ENCODE measurements around the gene CAVIN4. TPM values are rescaled to one million over a fixed set of nuclear protein-coding genes. Genes with fewer than 3 reads are reported as not detected.

CAVIN4 gene
- total and polyA plus RNA-seq, 9 of the 15 experiments (the other 6 are each of a cell fraction or from before 2014, with no cell fraction given), result 0.06 to 0.29 (median 0.18) TPM

- Histone ChIP-seq H3K79me2 (ENCODE audit: control insufficient read depth, insufficient read depth, low read length) (no peaks in the 10 kb centered on the region), H4K20me1 (replicated peaks; ENCODE audit: control insufficient read depth, insufficient read depth, low read length) (no peaks in the 10 kb centered on the region), H3K9ac (ENCODE audit: insufficient read depth in 1 of 2, low read depth in 2 of 2, low read length in 2 of 2) (no peak overlapping the region), H2AFZ (ENCODE audit: low read depth, low read length) (no peak overlapping the region), H3K27me3 (ENCODE audit: control insufficient read depth in 2 of 2, insufficient read depth in 2 of 2, low read length in 2 of 2) (no peaks in the 10 kb centered on the region), H3K4me3 (no peak overlapping the region), H3K27ac (ENCODE audit: extremely low read depth, low read depth, low read length) (no peak overlapping the region), H3K4me1 (replicated peaks in 1 of 2; ENCODE audit: control insufficient read depth in 2 of 2, insufficient read depth in 2 of 2, low read length in 2 of 2) (peaks cover 6% of the 10 kb centered on the region in 2 experiments; a peak in 3 of 5 replicates), H3K4me2 (ENCODE audit: insufficient read depth, low read length) (no peak overlapping the region), H3K9me1 (ENCODE audit: control insufficient read depth, insufficient read depth, low read length) (no peaks in the 10 kb centered on the region), H3K36me3 (ENCODE audit: control insufficient read depth, insufficient read depth, low read length) (no peaks in the 10 kb centered on the region), H3K9me3 (replicated peaks; ENCODE audit: control insufficient read depth, insufficient read depth, low read depth, low read length) (no peaks in the 10 kb centered on the region)
- CTCF ChIA-PET (ENCODE audit: low intra/inter-chr PET ratio), result interaction anchor here (1.0 kb wide), 1 partner anchor 139 kb away, joined by 3 read pairs; no protein-coding TSS in a partner anchor
- TF ChIP-seq FOXO4 (CRISPR knock-in tag; IDR thresholded peaks at IDR 0.05), result no peak
- no peak for TF ChIP-seq KAT7 (CRISPR knock-in tag; IDR thresholded peaks at IDR 0.05; ENCODE audit: borderline replicate concordance)
- TF ChIP-seq POLR2AphosphoS5 (IDR thresholded peaks at IDR 0.05; ENCODE audit: control insufficient read depth, insufficient read depth, low read depth, low read length), result no peak
- no peak for TF ChIP-seq ZBTB9 (CRISPR knock-in tag; IDR thresholded peaks at IDR 0.05)
- TF ChIP-seq, protein P1, sequence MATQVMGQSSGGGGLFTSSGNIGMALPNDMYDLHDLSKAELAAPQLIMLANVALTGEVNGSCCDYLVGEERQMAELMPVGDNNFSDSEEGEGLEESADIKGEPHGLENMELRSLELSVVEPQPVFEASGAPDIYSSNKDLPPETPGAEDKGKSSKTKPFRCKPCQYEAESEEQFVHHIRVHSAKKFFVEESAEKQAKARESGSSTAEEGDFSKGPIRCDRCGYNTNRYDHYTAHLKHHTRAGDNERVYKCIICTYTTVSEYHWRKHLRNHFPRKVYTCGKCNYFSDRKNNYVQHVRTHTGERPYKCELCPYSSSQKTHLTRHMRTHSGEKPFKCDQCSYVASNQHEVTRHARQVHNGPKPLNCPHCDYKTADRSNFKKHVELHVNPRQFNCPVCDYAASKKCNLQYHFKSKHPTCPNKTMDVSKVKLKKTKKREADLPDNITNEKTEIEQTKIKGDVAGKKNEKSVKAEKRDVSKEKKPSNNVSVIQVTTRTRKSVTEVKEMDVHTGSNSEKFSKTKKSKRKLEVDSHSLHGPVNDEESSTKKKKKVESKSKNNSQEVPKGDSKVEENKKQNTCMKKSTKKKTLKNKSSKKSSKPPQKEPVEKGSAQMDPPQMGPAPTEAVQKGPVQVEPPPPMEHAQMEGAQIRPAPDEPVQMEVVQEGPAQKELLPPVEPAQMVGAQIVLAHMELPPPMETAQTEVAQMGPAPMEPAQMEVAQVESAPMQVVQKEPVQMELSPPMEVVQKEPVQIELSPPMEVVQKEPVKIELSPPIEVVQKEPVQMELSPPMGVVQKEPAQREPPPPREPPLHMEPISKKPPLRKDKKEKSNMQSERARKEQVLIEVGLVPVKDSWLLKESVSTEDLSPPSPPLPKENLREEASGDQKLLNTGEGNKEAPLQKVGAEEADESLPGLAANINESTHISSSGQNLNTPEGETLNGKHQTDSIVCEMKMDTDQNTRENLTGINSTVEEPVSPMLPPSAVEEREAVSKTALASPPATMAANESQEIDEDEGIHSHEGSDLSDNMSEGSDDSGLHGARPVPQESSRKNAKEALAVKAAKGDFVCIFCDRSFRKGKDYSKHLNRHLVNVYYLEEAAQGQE (IDR thresholded peaks at IDR 0.05; ENCODE audit: borderline replicate concordance), result no peak
- TF ChIP-seq, protein P1 (CRISPR knock-in tag; IDR thresholded peaks at IDR 0.05; ENCODE audit: low read depth), result no peak
- no peak for TF ChIP-seq NCOA1 (IDR thresholded peaks at IDR 0.05; ENCODE audit: low read depth)
- FAIRE-seq (no peak), ATAC-seq (no peak), DNase-seq (ENCODE audit: extremely low read depth in 1 of 4, low spot score in 3 of 4) (no peak)
- BruUV-seq (replicated peaks), result no TSS peak
- WGBS (ENCODE audit: insufficient coverage, low coverage, missing lambda C conversion rate), result 9% methylated on average over 6 of the region's 6 CpGs
- in situ Hi-C loops (cut with MboI), result loop anchor here (25.0 kb wide), 2 partner anchors 260 to 560 kb away; no protein-coding TSS in a partner anchor
- intact Hi-C loops (cut with micrococcal nuclease), result loop anchor here (5.0 to 10.0 kb wide), 6 partner anchors 170 to 1415 kb away; partner anchors contain the start of gene MSANTD3
- POLR2A ChIA-PET, result no interaction called here
These were observed 19.4 kb downstream of the CAVIN4 start for GRCh38 chr9:100597236-100597635.
